ENCODE measurements around the gene NR2E3.

NR2E3 gene

DNA sequence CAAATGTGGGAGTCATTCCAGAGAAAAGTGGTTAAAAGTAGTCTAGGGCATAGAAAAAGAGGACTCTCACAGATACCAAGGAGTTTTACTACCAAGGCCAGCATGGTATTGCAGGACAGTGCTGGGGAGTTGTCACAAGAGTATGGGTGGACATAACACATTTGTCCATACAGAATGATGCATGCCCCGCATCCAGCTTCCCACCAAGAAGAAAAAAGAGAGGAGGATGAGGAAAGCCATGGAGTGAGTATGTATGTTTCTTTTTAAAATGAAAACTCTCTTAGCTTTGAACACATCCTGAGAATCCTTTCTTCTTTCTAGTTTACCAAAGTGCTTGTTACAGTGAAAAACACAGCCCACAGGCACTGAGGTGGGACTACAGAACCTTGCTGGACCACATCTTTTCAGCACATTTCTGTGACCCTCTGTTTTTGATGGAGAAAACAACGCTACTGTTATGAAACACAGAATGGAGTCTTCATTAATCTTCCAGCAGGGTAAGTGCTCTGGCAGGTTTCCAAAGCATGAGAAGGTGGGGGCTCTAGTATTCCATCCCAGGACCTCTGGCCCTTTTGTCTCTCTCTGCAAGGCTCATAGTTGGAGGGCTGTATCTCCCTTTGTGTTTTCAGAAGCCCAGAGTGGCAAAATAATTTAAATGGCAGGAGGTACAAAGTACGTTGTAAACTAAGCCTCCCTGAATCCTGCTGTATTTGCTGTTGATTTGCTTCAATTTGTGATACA lies 12.7 kb downstream of the NR2E3 start:
- H3K9ac ChIP-seq (ENCODE audit: low read length) = no peak overlapping the region
- H3K4me1 ChIP-seq (ENCODE audit: insufficient read depth, low read length, severe bottlenecking) = no peaks in the 10 kb centered on the region
- H3F3A ChIP-seq (ENCODE audit: insufficient read depth, low read length) = no peaks in the 10 kb centered on the region
- TF ChIP-seq EZH2 (IDR thresholded peaks at IDR 0.05; ENCODE audit: borderline replicate concordance, low read length) = no peak
- TF ChIP-seq, protein P1, sequence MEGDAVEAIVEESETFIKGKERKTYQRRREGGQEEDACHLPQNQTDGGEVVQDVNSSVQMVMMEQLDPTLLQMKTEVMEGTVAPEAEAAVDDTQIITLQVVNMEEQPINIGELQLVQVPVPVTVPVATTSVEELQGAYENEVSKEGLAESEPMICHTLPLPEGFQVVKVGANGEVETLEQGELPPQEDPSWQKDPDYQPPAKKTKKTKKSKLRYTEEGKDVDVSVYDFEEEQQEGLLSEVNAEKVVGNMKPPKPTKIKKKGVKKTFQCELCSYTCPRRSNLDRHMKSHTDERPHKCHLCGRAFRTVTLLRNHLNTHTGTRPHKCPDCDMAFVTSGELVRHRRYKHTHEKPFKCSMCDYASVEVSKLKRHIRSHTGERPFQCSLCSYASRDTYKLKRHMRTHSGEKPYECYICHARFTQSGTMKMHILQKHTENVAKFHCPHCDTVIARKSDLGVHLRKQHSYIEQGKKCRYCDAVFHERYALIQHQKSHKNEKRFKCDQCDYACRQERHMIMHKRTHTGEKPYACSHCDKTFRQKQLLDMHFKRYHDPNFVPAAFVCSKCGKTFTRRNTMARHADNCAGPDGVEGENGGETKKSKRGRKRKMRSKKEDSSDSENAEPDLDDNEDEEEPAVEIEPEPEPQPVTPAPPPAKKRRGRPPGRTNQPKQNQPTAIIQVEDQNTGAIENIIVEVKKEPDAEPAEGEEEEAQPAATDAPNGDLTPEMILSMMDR (IDR thresholded peaks at IDR 0.05; ENCODE audit: low read length) = no peak
- H3K27me3 ChIP-seq (ENCODE audit: insufficient read depth, low read length) = no peaks in the 10 kb centered on the region
- no peak overlapping the region for H3K4me2 ChIP-seq (ENCODE audit: low read length)
- H3K4me3 ChIP-seq (ENCODE audit: low read depth, low read length, poor library complexity, severe bottlenecking) = no peak overlapping the region
- peaks cover 52% of the 10 kb centered on the region for H3K36me3 ChIP-seq (ENCODE audit: insufficient read depth, low read length)
- no peak overlapping the region for H2AFZ ChIP-seq (ENCODE audit: low read length)
- peaks cover 18% of the 10 kb centered on the region for H3K9me3 ChIP-seq (ENCODE audit: low read length)
- H3K27ac ChIP-seq (ENCODE audit: low read depth, low read length, poor library complexity, severe bottlenecking) = no peak overlapping the region
- no peaks in the 10 kb centered on the region for H4K20me1 ChIP-seq (ENCODE audit: insufficient read depth, low read length)
- H3K79me2 ChIP-seq (ENCODE audit: insufficient read depth, low read length) = no peaks in the 10 kb centered on the region
- no peaks in the 10 kb centered on the region for H3K9me2 ChIP-seq (ENCODE audit: low read depth, low read length)

GRCh38 chr15:71823801-71824200 lies 13.4 kb downstream of the NR2E3 start:
- TF ChIP-seq, protein P1 (IDR thresholded peaks at IDR 0.05; ENCODE audit: low read length) = no peak
- no peak for TF ChIP-seq EZH2 (IDR thresholded peaks at IDR 0.05; ENCODE audit: borderline replicate concordance, low read length)
- Histone ChIP-seq H3K4me1 (ENCODE audit: insufficient read depth, low read length, severe bottlenecking) (no peaks in the 10 kb centered on the region), H4K20me1 (ENCODE audit: insufficient read depth, low read length) (no peaks in the 10 kb centered on the region), H3K27me3 (ENCODE audit: insufficient read depth, low read length) (no peaks in the 10 kb centered on the region), H3K4me3 (ENCODE audit: low read depth, low read length, poor library complexity, severe bottlenecking) (no peak overlapping the region), H3K36me3 (ENCODE audit: insufficient read depth, low read length) (peaks cover 59% of the 10 kb centered on the region), H3K79me2 (ENCODE audit: insufficient read depth, low read length) (no peaks in the 10 kb centered on the region), H3K4me2 (ENCODE audit: low read length) (no peak overlapping the region), H3K27ac (ENCODE audit: low read depth, low read length, poor library complexity, severe bottlenecking) (no peak overlapping the region), H3F3A (ENCODE audit: insufficient read depth, low read length) (no peaks in the 10 kb centered on the region), H3K9me3 (ENCODE audit: low read length) (peaks cover 18% of the 10 kb centered on the region), H2AFZ (ENCODE audit: low read length) (no peak overlapping the region), H3K9ac (ENCODE audit: low read length) (no peak overlapping the region), H3K9me2 (ENCODE audit: low read depth, low read length) (no peaks in the 10 kb centered on the region)

DNA sequence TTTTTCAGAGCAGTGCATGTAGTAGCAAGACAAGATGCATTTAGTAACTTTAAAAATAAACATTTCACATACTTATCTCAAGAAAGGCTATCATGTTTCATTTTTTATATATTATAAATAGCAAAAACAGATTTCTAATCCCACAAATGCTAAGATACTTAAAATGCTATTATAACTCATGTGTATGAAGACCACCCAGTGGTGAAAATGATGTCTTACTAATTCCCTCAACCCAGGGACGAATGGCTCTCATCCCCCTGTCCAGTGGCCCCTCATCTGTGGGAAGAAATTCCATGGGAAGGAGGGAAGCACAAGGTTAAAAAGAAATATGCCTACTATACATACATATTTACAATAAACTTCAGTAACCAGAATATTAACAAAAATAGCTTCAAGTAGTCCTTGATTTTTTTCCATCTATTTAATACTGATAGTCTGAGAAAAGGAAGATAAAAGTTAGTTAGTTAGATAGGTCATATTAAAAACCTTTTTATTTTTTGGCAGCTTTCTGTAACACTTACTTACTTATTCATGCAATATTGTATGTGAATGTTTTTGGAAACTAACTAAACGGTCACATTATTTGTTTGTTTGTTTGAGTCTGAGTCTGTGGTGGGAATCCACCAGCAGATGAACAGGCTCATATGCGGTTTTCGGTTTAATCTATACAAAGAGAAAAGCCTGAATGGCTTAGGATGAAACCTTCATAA lies 14.8 kb downstream of the NR2E3 start:
- Histone ChIP-seq H3K9ac (ENCODE audit: low read length) (no peak overlapping the region), H2AFZ (ENCODE audit: low read length) (no peak overlapping the region), H3K4me3 (ENCODE audit: low read depth, low read length, poor library complexity, severe bottlenecking) (no peak overlapping the region), H3K27me3 (ENCODE audit: insufficient read depth, low read length) (no peaks in the 10 kb centered on the region), H3K79me2 (ENCODE audit: insufficient read depth, low read length) (no peaks in the 10 kb centered on the region), H3K9me2 (ENCODE audit: low read depth, low read length) (no peaks in the 10 kb centered on the region), H3K9me3 (ENCODE audit: low read length) (peaks cover 15% of the 10 kb centered on the region), H3F3A (ENCODE audit: insufficient read depth, low read length) (no peaks in the 10 kb centered on the region), H4K20me1 (ENCODE audit: insufficient read depth, low read length) (no peaks in the 10 kb centered on the region), H3K4me2 (ENCODE audit: low read length) (no peak overlapping the region), H3K36me3 (ENCODE audit: insufficient read depth, low read length) (peaks cover 73% of the 10 kb centered on the region), H3K4me1 (ENCODE audit: insufficient read depth, low read length, severe bottlenecking) (no peaks in the 10 kb centered on the region), H3K27ac (ENCODE audit: low read depth, low read length, poor library complexity, severe bottlenecking) (no peak overlapping the region)
- TF ChIP-seq, protein P1 (IDR thresholded peaks at IDR 0.05; ENCODE audit: low read length) = no peak
- TF ChIP-seq EZH2 (IDR thresholded peaks at IDR 0.05; ENCODE audit: borderline replicate concordance, low read length) = no peak
